Uterus (tissue), 2 donors: ENCODE measurements around the gene ATP2C1.

ENCODE experiments used
- CTCF ChIP-seq, 4 experiments: fragments of 200-600 bp in 2 of 4; fragments of 450-650 bp in 2 of 4; sonication (generic) in 2 of 4; IDR thresholded peaks; one replicate each; pipeline ENCODE4 v1.5.1; 2016 to 2019; ENCODE audit warnings: antibody characterized with exemption in 4 of 4, mild to moderate bottlenecking in 2 of 4, moderate library complexity in 1 of 4
- POLR2A ChIP-seq, 2 donors: fragments of 450-650 bp; IDR thresholded peaks; one replicate each; pipeline ENCODE4 v1.6.1; 2016; ENCODE audit warnings: antibody characterized with exemption in 2 of 2, mild to moderate bottlenecking in 1 of 2, moderate library complexity in 1 of 2

- TF ChIP-seq CTCF (IDR thresholded peaks at IDR 0.05) = no peak
- no peak for TF ChIP-seq POLR2A (IDR thresholded peaks at IDR 0.05)
These were observed 113.4 kb downstream of the ATP2C1 start for GRCh38 chr3:131007256-131007655.
